Astrocyte of the cerebellum (primary cell): ENCODE results near the gene TMEM114.

Source experiments
- DNase-seq: peaks from one replicate; pipeline ENCODE4 v3.0.0-alpha.2; 2011; ENCODE audit warnings: low read depth
- H3K4me3 ChIP-seq: 2 replicates; pipeline ENCODE4 v1.5.1; 2011; ENCODE audit warnings: mild to moderate bottlenecking, low read depth, low read length, moderate library complexity
- in situ Hi-C: cut with HindIII; loops from 2 replicates; pipeline ENCODE4 v1.10.0; 2017; ENCODE audit warnings: low sequenced_read_pairs
- TF ChIP-seq, protein P1 (sequence below): IDR thresholded peaks from 2 replicates; pipeline ENCODE4 v1.5.1; 2012; ENCODE audit warnings: low read length, low read depth, moderate library complexity, mild to moderate bottlenecking; ENCODE audit errors: missing control alignments

Gene TMEM114

GRCh38 chr16:8595783-8596182 lies 5.5 kb upstream of the TMEM114 start:
- in situ Hi-C loops = no loop called here
- TF ChIP-seq, protein P1, sequence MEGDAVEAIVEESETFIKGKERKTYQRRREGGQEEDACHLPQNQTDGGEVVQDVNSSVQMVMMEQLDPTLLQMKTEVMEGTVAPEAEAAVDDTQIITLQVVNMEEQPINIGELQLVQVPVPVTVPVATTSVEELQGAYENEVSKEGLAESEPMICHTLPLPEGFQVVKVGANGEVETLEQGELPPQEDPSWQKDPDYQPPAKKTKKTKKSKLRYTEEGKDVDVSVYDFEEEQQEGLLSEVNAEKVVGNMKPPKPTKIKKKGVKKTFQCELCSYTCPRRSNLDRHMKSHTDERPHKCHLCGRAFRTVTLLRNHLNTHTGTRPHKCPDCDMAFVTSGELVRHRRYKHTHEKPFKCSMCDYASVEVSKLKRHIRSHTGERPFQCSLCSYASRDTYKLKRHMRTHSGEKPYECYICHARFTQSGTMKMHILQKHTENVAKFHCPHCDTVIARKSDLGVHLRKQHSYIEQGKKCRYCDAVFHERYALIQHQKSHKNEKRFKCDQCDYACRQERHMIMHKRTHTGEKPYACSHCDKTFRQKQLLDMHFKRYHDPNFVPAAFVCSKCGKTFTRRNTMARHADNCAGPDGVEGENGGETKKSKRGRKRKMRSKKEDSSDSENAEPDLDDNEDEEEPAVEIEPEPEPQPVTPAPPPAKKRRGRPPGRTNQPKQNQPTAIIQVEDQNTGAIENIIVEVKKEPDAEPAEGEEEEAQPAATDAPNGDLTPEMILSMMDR = no peak
- H3K4me3 ChIP-seq = no peak overlapping the region
- DNase-seq = no peak

- DNase-seq = no peak
- TF ChIP-seq, protein P1 = no peak
- no peak overlapping the region for H3K4me3 ChIP-seq
- in situ Hi-C loops = no loop called here
Observed at GRCh38 chr16:8594149-8594666, 3.9 kb upstream of the TMEM114 start.

- TF ChIP-seq, protein P1 = no peak
- no peak overlapping the region for H3K4me3 ChIP-seq
- DNase-seq = no peak
- in situ Hi-C loops = no loop called here
Observed at GRCh38 chr16:8591451-8591850, 1.1 kb upstream of the TMEM114 start.

- H3K4me3 ChIP-seq = no peak overlapping the region
- DNase-seq = no peak
- TF ChIP-seq, protein P1 = no peak
- in situ Hi-C loops = no loop called here
Observed at GRCh38 chr16:8590811-8591210, 500 bp upstream of the TMEM114 start.

- TF ChIP-seq, protein P1 = no peak
Observed at GRCh38 chr16:8589057-8589899, 1.0 kb downstream of the TMEM114 start.

DNA sequence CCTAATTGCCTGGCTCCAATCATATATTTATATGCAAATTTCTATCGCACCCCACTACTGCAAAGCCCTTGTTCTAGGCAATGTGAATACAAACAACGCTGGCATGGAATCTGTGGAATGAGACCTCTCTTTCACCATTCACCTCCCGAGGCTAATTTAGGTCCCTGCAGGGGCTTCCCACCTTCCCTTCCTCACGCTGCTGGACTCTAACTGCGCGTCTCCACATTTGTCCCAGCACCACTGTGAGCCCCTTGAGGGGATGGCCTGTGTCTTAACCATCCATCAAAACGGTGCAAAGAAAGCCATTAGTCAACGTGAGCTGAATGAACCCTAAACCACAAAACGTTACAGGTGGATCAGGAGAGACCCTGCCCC lies 1.6 kb downstream of the TMEM114 start:
- no peak for DNase-seq
- TF ChIP-seq, protein P1 = no peak
- in situ Hi-C loops = no loop called here
- no peak overlapping the region for H3K4me3 ChIP-seq

More at GRCh38 chr16:8589057-8589899, 1.0 kb downstream of the TMEM114 start:
- DNase-seq = no peak
- in situ Hi-C loops = no loop called here
- no peak overlapping the region for H3K4me3 ChIP-seq
